Hepatocyte (in vitro differentiated cells): ENCODE data around the gene TMED6.

ENCODE experiments used
- CTCF ChIP-seq: fragments of 200-600 bp; sonication (generic); IDR thresholded peaks from 2 replicates; pipeline ENCODE4 v1.5.1; 2016; ENCODE audit warnings: antibody characterized with exemption, mild to moderate bottlenecking; ENCODE audit not compliant: poor library complexity
- EZH2 ChIP-seq: fragments of 200-600 bp; sonication (generic); IDR thresholded peaks from 2 replicates; pipeline ENCODE4 v1.6.1; 2016; ENCODE audit warnings: antibody characterized with exemption, mild to moderate bottlenecking, borderline replicate concordance

DNA sequence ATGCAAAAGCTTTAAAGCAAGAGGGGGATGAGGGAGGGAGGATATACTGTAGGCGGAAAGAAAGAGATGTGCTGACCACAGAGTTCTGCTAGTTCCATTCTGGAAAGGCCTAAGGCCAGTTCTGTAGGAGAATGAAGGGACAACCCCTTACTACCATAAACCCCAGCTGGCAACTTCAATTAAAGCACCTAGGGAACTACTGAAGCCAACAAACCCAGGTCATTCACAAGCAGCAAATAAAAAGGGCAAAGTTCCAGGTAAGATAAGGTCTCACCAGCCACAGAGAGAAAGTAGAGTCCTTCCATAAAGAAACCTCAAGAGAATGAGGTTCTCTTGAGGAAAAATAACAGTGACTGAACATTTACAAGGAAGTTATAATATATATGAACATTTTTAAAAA, 21.4 kb upstream of the TMED6 start:
- TF ChIP-seq CTCF: no peak
- TF ChIP-seq EZH2: no peak
